HG03103 (cell line): ENCODE measurements around the gene HSPB1.
"Not testable (repeated sequence)": the region's sequence is repeated elsewhere in the genome, so short reads cannot be mapped to it uniquely, and the experiment has no call there.

Source experiments
- ATAC-seq: cut with Tn5 transposase; IDR thresholded peaks from one replicate; pipeline ENCODE4 v1.9.1; 2021; ENCODE audit warnings: low read depth; ENCODE audit not compliant: unreplicated experiment

The HSPB1 gene

GRCh38 chr7:76329479-76329878 lies 27.0 kb downstream of the HSPB1 start:
- no peak for ATAC-seq

DNA sequence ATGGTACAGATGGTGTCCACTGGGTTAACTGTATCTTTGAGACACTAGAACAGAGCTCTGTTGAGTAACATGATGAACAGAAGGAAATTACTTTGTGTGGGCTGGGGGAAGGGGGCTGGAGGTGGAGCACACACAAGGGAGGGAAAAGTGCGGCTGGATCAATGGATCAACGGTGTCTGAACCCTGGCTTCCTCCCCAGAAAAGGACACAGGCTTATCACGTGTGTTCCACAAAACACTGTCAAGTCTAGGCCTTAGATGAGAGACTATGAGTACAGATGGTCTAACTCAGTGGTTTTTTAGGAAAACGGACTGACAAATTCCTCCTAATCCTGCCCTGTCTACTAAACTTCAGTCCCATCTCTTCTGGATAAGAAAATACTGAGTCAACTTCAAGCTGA lies 27.8 kb downstream of the HSPB1 start:
- ATAC-seq, result no peak

DNA sequence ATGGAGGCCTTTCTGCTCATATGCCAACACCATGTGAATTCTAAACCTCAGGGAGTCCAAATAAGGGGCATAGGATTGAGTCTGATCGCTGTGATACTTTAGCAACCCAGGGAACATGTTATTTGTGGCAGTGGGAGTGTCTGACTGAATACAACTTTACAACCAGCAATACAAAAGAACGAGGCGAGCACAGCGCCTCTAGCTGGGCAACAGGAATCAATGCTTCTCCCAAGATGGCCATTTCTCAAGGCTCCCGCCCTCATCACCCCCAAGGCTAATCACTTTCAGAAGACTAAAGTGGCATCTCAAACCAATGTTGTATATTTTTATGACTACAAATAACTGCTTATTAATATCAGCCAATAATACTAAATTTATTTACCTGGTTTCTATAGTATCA lies 28.2 kb downstream of the HSPB1 start:
- ATAC-seq, result no peak

DNA sequence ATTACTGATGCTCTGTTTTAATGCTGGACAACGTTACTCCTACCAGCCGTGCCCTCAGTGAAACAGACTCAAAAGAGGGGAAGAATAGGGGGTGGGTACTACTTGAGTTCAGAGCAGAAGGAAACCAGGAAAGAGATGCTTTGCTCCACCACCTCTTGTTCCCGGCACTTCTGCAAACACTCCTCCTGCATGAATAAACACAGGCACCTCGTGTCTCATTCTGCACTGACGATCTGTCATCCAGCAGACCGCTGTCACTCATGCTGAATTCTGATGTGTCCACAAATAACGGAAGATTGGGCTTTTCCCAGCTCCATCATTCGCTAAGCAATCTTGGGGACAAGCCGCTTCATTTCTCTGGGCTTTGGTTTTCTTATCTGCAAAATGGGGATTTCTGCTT lies 29.6 kb downstream of the HSPB1 start:
- no peak for ATAC-seq

DNA sequence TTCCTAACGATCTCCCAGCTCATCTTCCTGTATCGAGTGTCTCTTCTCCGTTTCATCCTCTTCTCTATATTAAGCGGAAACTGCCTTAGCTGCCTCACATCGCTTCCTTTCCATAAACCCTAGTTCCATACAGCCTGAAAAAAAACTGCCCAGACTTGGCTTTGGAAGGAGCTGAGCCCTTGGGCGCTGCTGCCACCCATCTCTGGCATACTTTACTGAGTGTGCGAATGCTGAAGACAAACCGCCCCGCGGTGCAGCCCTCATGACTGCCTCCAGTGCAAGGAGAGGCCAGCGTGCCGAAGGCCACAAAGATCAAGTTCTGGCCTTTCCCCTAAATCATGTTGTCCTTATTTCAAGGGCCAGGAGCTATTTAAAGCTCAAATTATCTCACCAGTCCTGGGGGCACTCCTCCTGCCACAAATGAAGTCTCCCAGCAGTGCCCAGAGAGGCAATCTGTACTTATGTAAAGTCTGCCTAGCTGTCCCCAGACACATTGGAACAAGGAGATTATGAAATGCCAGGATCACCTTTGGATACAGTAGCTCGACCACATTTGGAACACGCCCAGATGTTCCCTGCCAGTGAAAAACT lies 31.1 kb downstream of the HSPB1 start:
- no peak for ATAC-seq

DNA sequence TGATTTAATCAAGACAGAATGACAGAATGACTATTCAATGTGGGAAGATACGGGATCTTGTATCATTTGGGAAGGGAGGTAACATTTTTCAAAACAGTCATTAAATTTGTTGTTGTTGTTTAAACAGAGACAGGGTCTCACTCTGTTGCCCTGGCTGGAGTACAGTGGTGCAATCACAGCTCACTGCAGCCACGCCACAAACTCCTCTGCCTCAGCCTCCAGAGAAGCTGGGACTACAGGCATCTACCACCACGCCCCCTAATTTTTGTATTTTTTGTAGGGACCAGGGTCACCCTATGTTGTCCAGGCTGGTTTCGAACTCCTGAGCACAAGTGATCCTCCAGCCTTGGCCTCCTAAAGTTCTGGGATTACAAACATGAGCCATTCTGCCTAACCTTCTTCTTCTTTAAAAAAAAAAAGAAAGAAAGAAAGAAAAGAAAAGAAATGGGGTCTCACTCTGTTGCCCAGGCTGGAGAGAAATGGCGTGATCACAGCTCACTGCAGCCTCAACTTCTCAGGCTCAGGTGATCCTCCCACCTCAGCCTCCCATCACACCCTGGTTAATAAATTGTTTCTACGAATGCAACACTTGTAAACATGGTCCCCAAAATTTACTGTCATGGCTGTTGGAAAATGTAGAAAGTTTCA lies 32.0 kb downstream of the HSPB1 start:
- ATAC-seq, result no peak

DNA sequence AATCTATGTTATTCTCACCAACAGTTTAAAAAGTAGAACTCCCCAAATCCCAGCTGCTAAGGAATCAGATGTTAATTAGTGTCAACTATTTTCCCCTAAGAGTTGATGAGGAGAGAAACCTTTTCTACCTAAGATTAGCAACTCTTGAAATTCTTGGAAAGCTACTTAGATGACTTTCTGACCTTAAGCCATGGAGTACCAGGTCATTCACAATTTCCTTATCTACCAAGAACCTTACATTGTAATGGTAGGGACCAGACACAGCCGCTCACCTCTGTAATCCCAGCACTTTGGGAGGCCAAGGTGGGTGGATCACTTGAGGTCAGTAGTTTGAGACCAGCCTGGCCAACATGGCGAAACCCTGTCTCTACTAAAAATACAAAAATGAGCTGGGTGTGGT lies 32.9 kb downstream of the HSPB1 start:
- ATAC-seq, result not testable (repeated sequence)

DNA sequence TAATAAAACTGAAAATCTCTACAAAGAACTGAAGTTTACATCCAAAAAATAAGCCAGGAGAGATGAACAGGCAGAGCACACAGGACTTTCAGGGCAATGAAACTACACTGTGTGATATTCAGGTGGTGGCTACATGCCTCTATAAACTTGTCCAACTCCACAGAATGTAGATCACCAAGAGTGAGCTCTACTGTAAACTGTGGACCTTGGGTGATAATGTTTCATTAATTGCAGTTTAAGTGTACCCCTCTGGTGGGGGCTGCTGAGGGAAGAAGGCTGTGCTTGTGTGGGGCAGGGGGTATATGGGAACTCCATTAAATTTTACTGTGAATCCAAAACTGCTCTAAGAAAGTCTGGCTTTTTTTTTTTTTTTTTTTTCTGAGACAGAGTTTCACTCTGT lies 33.6 kb downstream of the HSPB1 start:
- no peak for ATAC-seq

DNA sequence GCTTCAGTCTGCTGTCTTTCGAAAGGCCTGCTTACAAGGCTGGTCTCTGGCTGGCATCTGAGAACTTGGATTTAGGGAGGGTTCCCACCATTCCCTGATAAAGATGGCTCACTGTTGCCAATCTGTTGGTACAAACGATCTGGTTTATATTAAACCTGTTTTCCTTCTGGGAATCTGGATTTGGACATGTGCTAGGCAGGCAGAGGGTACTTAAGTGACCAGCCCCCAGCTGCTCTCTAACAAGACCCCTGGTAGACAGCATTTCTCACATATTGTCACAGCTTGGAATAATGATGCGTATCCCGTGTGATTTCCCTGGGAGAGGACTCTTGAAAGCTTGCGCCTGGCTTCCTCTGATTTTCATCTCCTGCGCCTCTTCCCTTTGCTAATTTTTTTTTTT lies 34.7 kb downstream of the HSPB1 start:
- ATAC-seq, result no peak

DNA sequence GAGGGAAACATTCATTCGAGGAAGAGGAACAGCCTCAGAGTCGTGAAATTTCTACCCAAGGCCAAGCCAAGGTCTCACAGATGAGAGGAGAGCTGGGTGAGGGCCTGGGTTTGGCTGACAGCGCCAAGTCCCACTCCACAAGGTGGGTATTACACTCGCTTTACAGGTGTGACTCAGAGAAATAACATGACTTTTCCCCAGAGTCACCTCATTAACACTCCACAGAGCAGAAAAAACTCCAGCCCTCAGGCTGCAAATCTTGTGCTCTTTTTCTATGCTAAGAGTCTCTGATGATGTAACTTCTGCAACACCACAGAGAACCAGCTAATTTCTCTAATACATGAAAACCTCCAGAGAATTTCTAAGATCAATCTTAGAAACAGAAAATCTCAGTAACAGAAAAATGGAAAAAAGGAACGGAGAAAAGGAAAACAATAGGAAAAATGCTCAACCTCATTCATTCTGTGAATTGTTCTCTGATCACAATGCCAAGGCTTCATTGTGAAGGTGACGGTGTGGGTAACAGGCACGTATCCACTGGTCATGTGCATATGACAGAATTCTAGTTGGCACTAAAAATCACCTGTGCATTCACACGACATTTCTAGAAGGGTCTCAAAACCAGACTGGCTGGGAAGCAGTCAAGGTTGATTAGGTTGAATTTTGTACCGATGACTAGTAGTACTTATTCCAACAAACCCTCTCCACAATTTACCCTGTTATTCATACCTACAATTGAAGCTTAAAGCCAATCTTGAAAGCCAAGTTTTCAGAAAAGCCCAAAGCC lies 36.0 kb downstream of the HSPB1 start:
- ATAC-seq, result no peak

- ATAC-seq, result no peak
Observed at GRCh38 chr7:76340617-76341131, 38.2 kb downstream of the HSPB1 start.

DNA sequence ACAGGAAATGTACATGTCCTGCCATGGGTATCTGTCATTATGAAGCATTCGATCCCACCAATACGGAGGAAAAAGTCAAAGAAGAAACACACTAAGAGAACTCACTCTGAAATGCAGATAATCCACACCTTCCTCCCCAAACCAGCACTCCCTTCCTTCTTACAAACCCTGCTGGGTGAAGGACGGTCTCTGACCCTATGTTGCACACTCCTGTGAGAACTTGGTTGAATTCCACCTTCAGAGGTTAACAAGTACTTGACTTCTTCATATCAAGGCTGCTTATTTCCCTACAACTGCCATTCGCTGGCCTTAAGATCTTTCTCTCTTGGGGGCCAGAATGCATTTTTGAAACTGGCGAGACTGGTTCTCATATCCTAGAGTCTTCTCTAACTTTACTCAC lies 39.7 kb downstream of the HSPB1 start:
- ATAC-seq, result no peak

GRCh38 chr7:76343294-76343930 lies 40.9 kb downstream of the HSPB1 start:
- no peak for ATAC-seq

- ATAC-seq, result no peak
Observed at GRCh38 chr7:76343931-76344321, 41.5 kb downstream of the HSPB1 start.

- no peak for ATAC-seq
Observed at GRCh38 chr7:76346097-76346496, 43.6 kb downstream of the HSPB1 start.

GRCh38 chr7:76346778-76347177 lies 44.3 kb downstream of the HSPB1 start:
- ATAC-seq, result no peak

- no peak for ATAC-seq
Observed at GRCh38 chr7:76347710-76348109, 45.2 kb downstream of the HSPB1 start.

DNA sequence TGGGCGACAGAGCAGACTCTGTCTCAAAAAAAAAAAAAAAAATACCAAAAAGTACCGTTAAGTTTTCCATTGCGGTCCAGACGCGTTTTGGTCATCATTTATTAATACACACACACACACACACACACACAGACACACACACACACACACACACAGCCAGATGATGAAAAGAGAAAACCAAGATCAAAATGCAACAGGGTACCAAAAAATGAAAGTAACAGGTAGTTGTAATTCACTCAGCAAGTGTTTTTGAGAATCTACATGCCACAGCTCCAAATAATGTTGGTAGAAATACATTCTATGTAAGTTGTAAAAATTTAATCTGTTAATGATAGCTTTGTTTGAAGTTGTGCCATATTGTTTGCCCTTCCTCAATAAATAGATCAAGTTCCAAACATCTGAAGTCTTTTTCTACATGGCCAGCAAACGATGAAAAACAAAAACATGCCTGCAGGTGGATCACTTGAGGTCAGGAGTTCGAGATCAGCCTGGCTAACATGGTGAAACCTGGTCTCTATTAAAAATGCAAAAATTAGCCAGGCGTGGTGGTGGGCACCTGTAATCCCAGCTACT lies 46.9 kb downstream of the HSPB1 start:
- ATAC-seq, result no peak

- ATAC-seq, result no peak
Observed at GRCh38 chr7:76351372-76351771, 48.9 kb downstream of the HSPB1 start.

DNA sequence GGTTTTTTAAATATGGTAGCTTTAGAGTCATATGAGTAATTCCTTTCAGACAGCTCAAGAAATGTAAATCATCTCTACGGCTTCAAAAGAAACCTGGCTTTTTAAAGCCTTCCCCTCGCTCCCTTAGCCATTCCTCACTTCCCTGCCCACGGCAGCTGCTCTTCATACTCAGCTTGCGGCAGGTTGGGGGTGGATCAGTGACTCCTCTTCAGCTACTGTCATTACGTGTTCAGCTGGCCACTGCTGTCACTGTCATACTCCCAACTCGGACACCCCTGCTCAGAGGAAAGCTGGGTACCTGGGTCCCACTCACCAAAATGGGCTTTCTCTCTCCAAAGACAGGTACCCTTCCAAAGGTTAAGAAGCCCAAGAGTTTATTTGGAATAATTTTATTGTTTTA lies 49.7 kb downstream of the HSPB1 start:
- no peak for ATAC-seq

- ATAC-seq, result no peak
Observed at GRCh38 chr7:76353744-76354143, 51.3 kb downstream of the HSPB1 start.
